Neural cell (in vitro differentiated cells): ENCODE measurements around the gene PTPN20.

Experiments
- REST ChIP-seq: IDR thresholded peaks from 2 replicates; pipeline ENCODE4 v1.6.1; 2012; ENCODE audit warnings: borderline replicate concordance
- TAF1 ChIP-seq: IDR thresholded peaks from 2 replicates; pipeline ENCODE4 v1.6.1; 2012; ENCODE audit warnings: low read depth
- TF ChIP-seq, protein P1 (sequence below): fragments of 450-650 bp; IDR thresholded peaks from 2 replicates; pipeline ENCODE4 v1.5.1; 2014; ENCODE audit warnings: antibody characterized with exemption, mild to moderate bottlenecking, moderate library complexity; ENCODE audit not compliant: poor library complexity, severe bottlenecking

DNA sequence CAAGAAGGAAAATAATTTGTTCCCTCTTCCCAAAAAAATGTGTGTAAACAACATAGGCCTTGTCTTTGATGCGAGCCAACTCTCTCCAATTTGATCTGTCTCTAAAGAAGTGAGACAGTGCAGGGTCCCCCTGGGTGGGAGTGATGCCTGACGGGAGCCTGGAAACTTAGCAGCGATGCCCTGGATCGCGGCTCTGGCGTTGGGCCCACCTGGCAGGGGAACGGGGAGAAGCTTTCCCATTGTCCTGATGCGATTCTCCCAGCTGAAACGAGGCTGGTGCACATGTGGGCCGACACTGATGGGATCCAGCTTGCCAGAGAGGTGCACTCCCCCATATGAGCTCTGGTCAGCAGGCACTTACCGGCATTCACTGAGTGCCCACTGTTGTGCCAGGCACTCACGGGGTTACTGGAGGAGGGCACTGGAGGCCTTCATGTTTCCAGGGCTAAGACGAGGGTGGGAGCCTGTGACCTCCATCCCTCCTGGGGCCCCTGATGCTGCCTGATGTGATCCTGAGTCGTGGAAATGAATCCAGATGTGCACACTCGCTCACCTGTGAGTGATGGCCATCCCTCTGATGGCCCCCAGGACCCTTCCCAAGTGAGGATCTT is 132.8 kb downstream of the PTPN20 start:
- TF ChIP-seq, protein P1, sequence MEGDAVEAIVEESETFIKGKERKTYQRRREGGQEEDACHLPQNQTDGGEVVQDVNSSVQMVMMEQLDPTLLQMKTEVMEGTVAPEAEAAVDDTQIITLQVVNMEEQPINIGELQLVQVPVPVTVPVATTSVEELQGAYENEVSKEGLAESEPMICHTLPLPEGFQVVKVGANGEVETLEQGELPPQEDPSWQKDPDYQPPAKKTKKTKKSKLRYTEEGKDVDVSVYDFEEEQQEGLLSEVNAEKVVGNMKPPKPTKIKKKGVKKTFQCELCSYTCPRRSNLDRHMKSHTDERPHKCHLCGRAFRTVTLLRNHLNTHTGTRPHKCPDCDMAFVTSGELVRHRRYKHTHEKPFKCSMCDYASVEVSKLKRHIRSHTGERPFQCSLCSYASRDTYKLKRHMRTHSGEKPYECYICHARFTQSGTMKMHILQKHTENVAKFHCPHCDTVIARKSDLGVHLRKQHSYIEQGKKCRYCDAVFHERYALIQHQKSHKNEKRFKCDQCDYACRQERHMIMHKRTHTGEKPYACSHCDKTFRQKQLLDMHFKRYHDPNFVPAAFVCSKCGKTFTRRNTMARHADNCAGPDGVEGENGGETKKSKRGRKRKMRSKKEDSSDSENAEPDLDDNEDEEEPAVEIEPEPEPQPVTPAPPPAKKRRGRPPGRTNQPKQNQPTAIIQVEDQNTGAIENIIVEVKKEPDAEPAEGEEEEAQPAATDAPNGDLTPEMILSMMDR = no peak
- no peak for TF ChIP-seq REST
- no peak for TF ChIP-seq TAF1
